K562 (cell line): Measurements from ENCODE around the gene PADI1. TPM values are rescaled to one million over a fixed set of nuclear protein-coding genes. Genes with fewer than 3 reads are reported as not detected.

ENCODE experiments used
- BCLAF1 ChIP-seq, 2 experiments: fragments of 450-650 bp in 1 of 2; IDR thresholded peaks; 2 replicates each; pipeline ENCODE4 v1.6.1; 2011 to 2017; ENCODE audit warnings: low read depth in 2 of 2, antibody characterized with exemption in 1 of 2, borderline replicate concordance in 1 of 2, low read length in 1 of 2, mild to moderate bottlenecking in 1 of 2, mixed read lengths in 1 of 2; ENCODE audit not compliant: control insufficient read depth in 1 of 2
- CBX3 ChIP-seq, 2 experiments: IDR thresholded peaks; 1 replicate in 1 of 2; 2 replicates in 1 of 2; pipeline ENCODE4 v1.6.1; 2012; ENCODE audit warnings: inconsistent platforms in 2 of 2, low read length in 2 of 2, borderline replicate concordance in 1 of 2, control low read depth in 1 of 2
- ERF ChIP-seq: fragments of 450-650 bp; formaldehyde crosslinking; IDR thresholded peaks from 2 replicates; pipeline ENCODE4 v1.4.0; 2020; ENCODE audit warnings: mild to moderate bottlenecking, mixed read lengths
- FOXA3 ChIP-seq, 2 experiments: fragments of 450-650 bp in 1 of 2; sonication (generic) in 1 of 2; formaldehyde crosslinking; IDR thresholded peaks in 1 of 2; conservative IDR thresholded peaks in 1 of 2; 2 replicates each; pipeline versions ENCODE4 v1.4.0 to v1.8.0; 2020 to 2022; ENCODE audit warnings: mild to moderate bottlenecking in 2 of 2, missing genetic modification reagents in 1 of 2
- HNRNPL ChIP-seq: fragments of 200-400 bp; formaldehyde crosslinking; IDR thresholded peaks from 2 replicates; pipeline ENCODE4 v1.6.1; 2017; ENCODE audit warnings: low read depth, mild to moderate bottlenecking, low read length
- MTF1 ChIP-seq: fragments of 250-450 bp; sonication (Bioruptor Pico); IDR thresholded peaks from 2 replicates; pipeline ENCODE4 v1.9.0; 2021; ENCODE audit warnings: moderate library complexity, mild to moderate bottlenecking, inconsistent platforms, borderline replicate concordance
- POLR2AphosphoS5 ChIP-seq: IDR thresholded peaks from 2 replicates; pipeline ENCODE4 v1.6.1; 2011; ENCODE audit warnings: mild to moderate bottlenecking, low read depth, low read length, moderate library complexity; ENCODE audit not compliant: control insufficient read depth, insufficient read depth
- PTRF ChIP-seq: fragments of 450-650 bp; IDR thresholded peaks from 2 replicates; pipeline ENCODE4 v1.6.1; 2016; ENCODE audit warnings: mild to moderate bottlenecking, missing genetic modification characterization, missing compliant biosample characterization
- RHOXF2B ChIP-seq: fragments of 250-450 bp; sonication (Bioruptor Pico); conservative IDR thresholded peaks from 2 replicates; pipeline ENCODE4 v1.5.1; 2021
- polyA plus RNA-seq, 8 experiments: library from polyadenylated mRNA; depleted of rRNA in 4 of 8; stranded (reverse) in 5 of 8; unstranded in 3 of 8; fragments of >200 nt; fragmentation: Nextera tagmentation in 2 of 8; fragmentation: Illumina TruSeq in 1 of 8; extraction: Ambion mirVana in 2 of 8; extraction: Trizol in 1 of 8; gene quantifications; 2 replicates each; pipeline versions ENCODE4 v1.2.1 to v1.2.3, GENCODE V29; 2011 to 2014; ENCODE audit warnings: inconsistent platforms in 1 of 8, missing spikeins in 1 of 8
- total RNA-seq, 7 experiments: library from RNA; depleted of rRNA in 6 of 7; stranded (reverse); fragments of >200 nt in 6 of 7; fragmentation: Illumina TruSeq in 2 of 7; extraction: Trizol in 2 of 7; gene quantifications; 2 replicates each; pipeline versions ENCODE4 v1.2.1 to v1.2.3, GENCODE V29; 2011 to 2021; ENCODE audit warnings: low replicate concordance in 1 of 7
- TF ChIP-seq, protein P1 (sequence below): fragments of 450-650 bp; IDR thresholded peaks from one replicate; pipeline ENCODE4 v1.6.1; 2018; ENCODE audit warnings: mild to moderate bottlenecking, moderate library complexity; ENCODE audit not compliant: partially characterized antibody
- TF ChIP-seq, protein P2 (sequence below): fragments of 200-800 bp; sonication (Bioruptor generic); IDR thresholded peaks from 2 replicates; pipeline ENCODE4 v1.6.1; 2017; ENCODE audit warnings: missing genetic modification characterization, missing compliant biosample characterization

PADI1 gene
- total and polyA plus RNA-seq, 9 of the 15 experiments (the other 6 are each of a cell fraction or from before 2014, with no cell fraction given), result not detected

- TF ChIP-seq FOXA3 (CRISPR knock-in tag; conservative IDR thresholded peaks at IDR 0.05 in 1 of 2, IDR thresholded peaks at IDR 0.05 in 1 of 2) (no peak), BCLAF1 (IDR thresholded peaks at IDR 0.05; ENCODE audit: borderline replicate concordance in 1 of 2, control insufficient read depth in 1 of 2, low read depth in 2 of 2, low read length in 1 of 2) (no peak), HNRNPL (no peak), CBX3 (IDR thresholded peaks at IDR 0.05; ENCODE audit: borderline replicate concordance in 1 of 2, low read length in 2 of 2) (no peak), ERF (CRISPR knock-in tag) (no peak), PTRF (tag) (no peak), RHOXF2B (CRISPR knock-in tag) (no peak), MTF1 (no peak), POLR2AphosphoS5 (no peak)
- TF ChIP-seq, protein P1, sequence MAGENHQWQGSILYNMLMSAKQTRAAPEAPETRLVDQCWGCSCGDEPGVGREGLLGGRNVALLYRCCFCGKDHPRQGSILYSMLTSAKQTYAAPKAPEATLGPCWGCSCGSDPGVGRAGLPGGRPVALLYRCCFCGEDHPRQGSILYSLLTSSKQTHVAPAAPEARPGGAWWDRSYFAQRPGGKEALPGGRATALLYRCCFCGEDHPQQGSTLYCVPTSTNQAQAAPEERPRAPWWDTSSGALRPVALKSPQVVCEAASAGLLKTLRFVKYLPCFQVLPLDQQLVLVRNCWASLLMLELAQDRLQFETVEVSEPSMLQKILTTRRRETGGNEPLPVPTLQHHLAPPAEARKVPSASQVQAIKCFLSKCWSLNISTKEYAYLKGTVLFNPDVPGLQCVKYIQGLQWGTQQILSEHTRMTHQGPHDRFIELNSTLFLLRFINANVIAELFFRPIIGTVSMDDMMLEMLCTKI, result no peak
- TF ChIP-seq, protein P2, sequence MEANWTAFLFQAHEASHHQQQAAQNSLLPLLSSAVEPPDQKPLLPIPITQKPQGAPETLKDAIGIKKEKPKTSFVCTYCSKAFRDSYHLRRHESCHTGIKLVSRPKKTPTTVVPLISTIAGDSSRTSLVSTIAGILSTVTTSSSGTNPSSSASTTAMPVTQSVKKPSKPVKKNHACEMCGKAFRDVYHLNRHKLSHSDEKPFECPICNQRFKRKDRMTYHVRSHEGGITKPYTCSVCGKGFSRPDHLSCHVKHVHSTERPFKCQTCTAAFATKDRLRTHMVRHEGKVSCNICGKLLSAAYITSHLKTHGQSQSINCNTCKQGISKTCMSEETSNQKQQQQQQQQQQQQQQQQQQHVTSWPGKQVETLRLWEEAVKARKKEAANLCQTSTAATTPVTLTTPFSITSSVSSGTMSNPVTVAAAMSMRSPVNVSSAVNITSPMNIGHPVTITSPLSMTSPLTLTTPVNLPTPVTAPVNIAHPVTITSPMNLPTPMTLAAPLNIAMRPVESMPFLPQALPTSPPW (CRISPR knock-in tag), result no peak
Measured at GRCh38 chr1:17199267-17200044, 5.5 kb upstream of the PADI1 start (continued).
